Gastroesophageal sphincter (tissue), 4 donors: ENCODE data around the gene GNLY. TPM values are rescaled to one million over a fixed set of nuclear protein-coding genes. Genes with fewer than 3 reads are reported as not detected.

Experiments used
- ATAC-seq: fragments of 150-250 bp; one replicate; pipeline ENCODE4 v1.9.1; 2016; ENCODE audit warnings: mild to moderate bottlenecking, moderate library complexity
- H3K27ac ChIP-seq, 4 donors: fragments of 200-600 bp; sonication (generic) in 3 of 4; 1 replicate in 3 of 4; 2 replicates in 1 of 4; pipeline ENCODE4 v1.5.1; 2016 to 2019
- H3K27me3 ChIP-seq: fragments of 200-600 bp; sonication (generic); one replicate; pipeline ENCODE4 v1.5.1; 2019
- H3K36me3 ChIP-seq, 2 donors: fragments of 200-600 bp; sonication (generic); one replicate each; pipeline ENCODE4 v1.5.1; 2019; ENCODE audit warnings: control low read depth in 1 of 2
- H3K4me1 ChIP-seq, 3 donors: fragments of 200-600 bp; sonication (generic); 1 replicate in 2 of 3; 2 replicates in 1 of 3; pipeline ENCODE4 v1.5.1; 2016 to 2019; ENCODE audit warnings: control low read depth in 2 of 3
- H3K4me3 ChIP-seq, 2 donors: fragments of 200-600 bp; sonication (generic); one replicate each; pipeline ENCODE4 v1.5.1; 2019; ENCODE audit warnings: mild to moderate bottlenecking in 1 of 2, moderate library complexity in 1 of 2
- H3K9me3 ChIP-seq, 3 donors: fragments of 200-600 bp; sonication (generic); one replicate each; pipeline ENCODE4 v1.5.1; 2017 to 2019; ENCODE audit warnings: control low read depth in 2 of 3
- CTCF ChIP-seq, 4 experiments: fragments of 200-600 bp in 2 of 4; fragments of 450-650 bp in 2 of 4; sonication (generic) in 1 of 4; IDR thresholded peaks; one replicate each; pipeline ENCODE4 v1.5.1; 2017 to 2019; ENCODE audit warnings: antibody characterized with exemption in 4 of 4, mild to moderate bottlenecking in 2 of 4, moderate library complexity in 2 of 4
- EP300 ChIP-seq: sonication (generic); formaldehyde crosslinking; IDR thresholded peaks from one replicate; pipeline ENCODE4 v1.6.1; 2017; ENCODE audit warnings: antibody characterized with exemption, mild to moderate bottlenecking
- POLR2A ChIP-seq, 2 donors: fragments of 450-650 bp; IDR thresholded peaks; one replicate each; pipeline ENCODE4 v1.6.1; 2017; ENCODE audit warnings: antibody characterized with exemption in 2 of 2, mild to moderate bottlenecking in 2 of 2, moderate library complexity in 1 of 2
- POLR2AphosphoS5 ChIP-seq: sonication (generic); formaldehyde crosslinking; IDR thresholded peaks from one replicate; pipeline ENCODE4 v1.6.1; 2017; ENCODE audit warnings: antibody characterized with exemption
- WGBS, 2 donors: methylation state at CpG; one replicate each; pipeline ENCODE4 v1.1.5; 2018; ENCODE audit warnings: low coverage in 1 of 2; 5-methylcytosine and 5-hydroxymethylcytosine counted together
- total RNA-seq, 4 donors: library from RNA; depleted of rRNA; stranded (reverse); fragments of >200 nt; gene quantifications; one replicate each; pipeline ENCODE4 v1.1.0, GENCODE V29; 2016

GNLY gene
- total RNA-seq, 4 donors from 2014 or later = 0.54 to 3.1 TPM; not detected in 2

- Histone ChIP-seq H3K36me3 (no peaks in the 10 kb centered on the region), H3K27me3 (no peaks in the 10 kb centered on the region), H3K4me1 (peaks cover 3 to 65% (median 19%) of the 10 kb centered on the region in 3 donors), H3K4me3 (no peak overlapping the region), H3K9me3 (no peaks in the 10 kb centered on the region), H3K27ac (peak overlapping the region; percentile 43 to 91 (median 88))
- no peak for ATAC-seq
- TF ChIP-seq POLR2A (IDR thresholded peaks at IDR 0.05) (no peak), CTCF (IDR thresholded peaks at IDR 0.05) (no peak), POLR2AphosphoS5 (no peak), EP300 (no peak)
- 85 to 100% methylated on average over 4 to 7 of the region's 7 CpGs for WGBS, 2 donors
Observed at GRCh38 chr2:85736456-85737355, 42.5 kb downstream of the GNLY start.

- Histone ChIP-seq H3K9me3 (no peaks in the 10 kb centered on the region), H3K27ac (peak overlapping the region; percentile 55 to 91 (median 88)), H3K4me1 (peaks cover 7 to 71% (median 24%) of the 10 kb centered on the region in 3 donors), H3K4me3 (no peak overlapping the region), H3K36me3 (no peaks in the 10 kb centered on the region), H3K27me3 (no peaks in the 10 kb centered on the region)
- WGBS, 2 donors = 14 to 20% methylated on average over 2 to 4 of the region's 4 CpGs
- TF ChIP-seq CTCF (IDR thresholded peaks at IDR 0.05) (no peak), POLR2A (IDR thresholded peaks at IDR 0.05) (no peak), POLR2AphosphoS5 (peak; percentile 93), EP300 (no peak)
- ATAC-seq = peak; percentile 87
Observed at GRCh38 chr2:85737481-85737880, 43.3 kb downstream of the GNLY start.

GRCh38 chr2:85737961-85738360 lies 43.8 kb downstream of the GNLY start:
- H3K4me3 ChIP-seq = no peak overlapping the region
- H3K36me3 ChIP-seq = no peaks in the 10 kb centered on the region
- no peak for ATAC-seq
- H3K9me3 ChIP-seq = no peaks in the 10 kb centered on the region
- TF ChIP-seq CTCF (IDR thresholded peaks at IDR 0.05) (no peak), POLR2AphosphoS5 (no peak), EP300 (no peak), POLR2A (IDR thresholded peaks at IDR 0.05) (no peak)
- peaks cover 10 to 71% (median 28%) of the 10 kb centered on the region in 3 donors for H3K4me1 ChIP-seq
- H3K27ac ChIP-seq = peak overlapping the region; percentile 55 to 91 (median 88)
- WGBS, 2 donors = 43 to 57% methylated on average over 3 of the region's 4 CpGs
- no peaks in the 10 kb centered on the region for H3K27me3 ChIP-seq

GRCh38 chr2:85740193-85740592 lies 46.0 kb downstream of the GNLY start:
- Histone ChIP-seq H3K36me3 (no peaks in the 10 kb centered on the region), H3K4me1 (peaks cover 23 to 86% (median 48%) of the 10 kb centered on the region in 3 donors), H3K9me3 (no peaks in the 10 kb centered on the region), H3K27me3 (no peaks in the 10 kb centered on the region), H3K4me3 (no peak overlapping the region), H3K27ac (peak overlapping the region; percentile 25 to 91 (median 80))
- no peak for ATAC-seq
- TF ChIP-seq CTCF (IDR thresholded peaks at IDR 0.05) (no peak), POLR2AphosphoS5 (no peak), POLR2A (IDR thresholded peaks at IDR 0.05) (no peak), EP300 (no peak)
- 87 to 93% methylated on average over 2 to 3 of the region's 4 CpGs for WGBS, 2 donors
